Measurements from ENCODE around the gene EXOC7. TPM values are rescaled to one million over a fixed set of nuclear protein-coding genes. Genes with fewer than 3 reads are reported as not detected.

The EXOC7 gene
- total RNA-seq, 4 donors from 2014 or later, result 69.3 to 107 (median 83.9) TPM

GRCh38 chr17:76077584-76078110 is 25.9 kb downstream of the EXOC7 start:
- Histone ChIP-seq H3K36me3 (peaks cover 0 to 7% of the 10 kb centered on the region in 2 donors), H3K27ac (no peak overlapping the region), H3K4me3 (no peak overlapping the region), H3K27me3 (peaks cover 70% of the 10 kb centered on the region), H3K4me1 (peaks cover 0 to 61% (median 31%) of the 10 kb centered on the region in 3 donors), H3K9me3 (no peaks in the 10 kb centered on the region)
- WGBS, 2 donors (ENCODE audit: low coverage in 1 of 2), result 6 to 17% methylated on average over 2 to 3 of the region's 12 CpGs
- no peak for ATAC-seq
- TF ChIP-seq POLR2AphosphoS5 (IDR thresholded peaks at IDR 0.05) (no peak), POLR2A (IDR thresholded peaks at IDR 0.05) (no peak), EP300 (IDR thresholded peaks at IDR 0.05) (no peak), CTCF (IDR thresholded peaks at IDR 0.05) (no peak)

- Histone ChIP-seq H3K4me1 (peaks cover 0 to 63% (median 31%) of the 10 kb centered on the region in 3 donors), H3K27me3 (peaks cover 70% of the 10 kb centered on the region)
- TF ChIP-seq CTCF (IDR thresholded peaks at IDR 0.05), result no peak
- no peak for TF ChIP-seq POLR2AphosphoS5 (IDR thresholded peaks at IDR 0.05)
- no peak for TF ChIP-seq EP300 (IDR thresholded peaks at IDR 0.05)
- TF ChIP-seq POLR2A (IDR thresholded peaks at IDR 0.05), result no peak
These were observed 26.6 kb downstream of the EXOC7 start for GRCh38 chr17:76076765-76077583.

GRCh38 chr17:76076146-76076764 is 27.3 kb downstream of the EXOC7 start:
- ATAC-seq, result no peak
- 0% methylated on average over 1 of the region's 41 CpGs; no CpG with 5 or more reads in 1 of the 2 donors for WGBS, 2 donors (ENCODE audit: low coverage in 1 of 2)
- Histone ChIP-seq H3K4me3 (no peak overlapping the region), H3K36me3 (no peaks in the 10 kb centered on the region), H3K4me1 (peaks cover 0 to 70% (median 31%) of the 10 kb centered on the region in 3 donors), H3K27ac (no peak overlapping the region), H3K9me3 (no peaks in the 10 kb centered on the region), H3K27me3 (peaks cover 70% of the 10 kb centered on the region)
- TF ChIP-seq CTCF (IDR thresholded peaks at IDR 0.05) (no peak), POLR2AphosphoS5 (IDR thresholded peaks at IDR 0.05) (no peak), POLR2A (IDR thresholded peaks at IDR 0.05) (no peak), EP300 (IDR thresholded peaks at IDR 0.05) (no peak)

More at GRCh38 chr17:76076765-76077583, 26.6 kb downstream of the EXOC7 start:
- no peak for ATAC-seq
- H3K9me3 ChIP-seq, result no peaks in the 10 kb centered on the region
- H3K27ac ChIP-seq, result no peak overlapping the region
- H3K36me3 ChIP-seq, result no peaks in the 10 kb centered on the region
- no peak overlapping the region for H3K4me3 ChIP-seq
- 0 to 3% methylated on average over 1 to 16 of the region's 82 CpGs for WGBS, 2 donors (ENCODE audit: low coverage in 1 of 2)

GRCh38 chr17:76075364-76076145 is 28.0 kb downstream of the EXOC7 start:
- no peak for ATAC-seq
- Histone ChIP-seq H3K27me3 (peaks cover 70% of the 10 kb centered on the region), H3K27ac (no peak overlapping the region), H3K4me3 (peak overlapping the region in 1 of 2 donors; percentile 5), H3K36me3 (no peaks in the 10 kb centered on the region), H3K4me1 (peaks cover 0 to 75% (median 37%) of the 10 kb centered on the region in 3 donors), H3K9me3 (no peaks in the 10 kb centered on the region)
- TF ChIP-seq POLR2AphosphoS5 (IDR thresholded peaks at IDR 0.05) (no peak), CTCF (IDR thresholded peaks at IDR 0.05) (peak in 1 of 4 experiments; percentile 17), EP300 (IDR thresholded peaks at IDR 0.05) (no peak), POLR2A (IDR thresholded peaks at IDR 0.05) (no peak)
- 3% methylated on average over 18 of the region's 48 CpGs; no CpG with 5 or more reads in 1 of the 2 donors for whole genome bisulfite sequencing, 2 donors (ENCODE audit: low coverage in 1 of 2)
